Hematopoietic multipotent progenitor cell treated with erythropoietin and hydrocortisone succinate and interleukin-3 and kit ligand, for 15 days (in vitro differentiated cells): Measurements from ENCODE around the gene CFD.

ENCODE experiments used
- DNase-seq: peaks from one replicate; pipeline ENCODE4 v3.0.0-alpha.2; 2015; ENCODE audit warnings: low spot score

The CFD gene

GRCh38 chr19:906480-906879 lies 47.0 kb downstream of the CFD start:
- DNase-seq: no peak

- peak; percentile 99 for DNase-seq
Observed at GRCh38 chr19:907183-907853, 47.9 kb downstream of the CFD start.

- no peak for DNase-seq
Observed at GRCh38 chr19:911197-912033, 52.0 kb downstream of the CFD start.

- DNase-seq: no peak
Observed at GRCh38 chr19:912181-913079, 53.0 kb downstream of the CFD start.
